Left ventricle myocardium inferior (tissue), 1 donor: ENCODE measurements around the gene MIEF1. TPM values are rescaled to one million over a fixed set of nuclear protein-coding genes. Genes with fewer than 3 reads are reported as not detected.
A peak's percentile ranks its signal among the peaks of the same experiment; 100 is the strongest.

Experiments used
- DNase-seq: peaks from one replicate; pipeline ENCODE4 v3.0.0-alpha.2; 2020
- H3K27ac ChIP-seq: fragments of 200-600 bp; replicated peaks from 2 replicates; pipeline ENCODE4 v1.8.0; 2021
- H3K27me3 ChIP-seq: fragments of 200-600 bp; 2 replicates; pipeline ENCODE4 v1.8.0; 2021; ENCODE audit warnings: low read depth
- H3K36me3 ChIP-seq: fragments of 200-600 bp; 2 replicates; pipeline ENCODE4 v1.8.0; 2021
- H3K4me1 ChIP-seq: fragments of 200-600 bp; 2 replicates; pipeline ENCODE4 v1.8.0; 2021
- H3K4me3 ChIP-seq: fragments of 200-600 bp; 2 replicates; pipeline ENCODE4 v1.8.0; 2021; ENCODE audit warnings: mild to moderate bottlenecking, moderate library complexity
- H3K9me3 ChIP-seq: fragments of 200-600 bp; replicated peaks from 2 replicates; pipeline ENCODE4 v1.8.0; 2021
- intact Hi-C: fragments of 100-400 bp; cut with micrococcal nuclease; formaldehyde crosslinking; loops from one replicate; pipeline ENCODE4 v1.11.0; 2022
- total RNA-seq: library from RNA; stranded (reverse); fragmentation: NEBNext Ultra II Directional; extraction: Animal tissue kit (Norgen Biotek cat#: 25700); gene quantifications from one replicate; pipeline ENCODE4 v1.2.1, GENCODE V29; 2021
- TF ChIP-seq, protein P1 (sequence below): fragments of 200-600 bp; IDR thresholded peaks from 2 replicates; pipeline ENCODE4 v1.8.0; 2021; ENCODE audit warnings: antibody characterized with exemption, mild to moderate bottlenecking, borderline replicate concordance
- donor health status: DM: no; HTN: yes; CAD: no; lungs with severe emphysema.

Gene MIEF1
- total RNA-seq, 1 donor from 2014 or later: 15.5 TPM

GRCh38 chr22:39530692-39531331 lies 28.7 kb downstream of the MIEF1 start:
- intact Hi-C loops: no loop called here
- Histone ChIP-seq H3K4me3 (peak overlapping the region; percentile 97), H3K36me3 (peaks cover 17% of the 10 kb centered on the region), H3K27ac (no peak overlapping the region), H3K4me1 (peaks cover 65% of the 10 kb centered on the region), H3K27me3 (no peaks in the 10 kb centered on the region), H3K9me3 (no peaks in the 10 kb centered on the region)
- TF ChIP-seq, protein P1, sequence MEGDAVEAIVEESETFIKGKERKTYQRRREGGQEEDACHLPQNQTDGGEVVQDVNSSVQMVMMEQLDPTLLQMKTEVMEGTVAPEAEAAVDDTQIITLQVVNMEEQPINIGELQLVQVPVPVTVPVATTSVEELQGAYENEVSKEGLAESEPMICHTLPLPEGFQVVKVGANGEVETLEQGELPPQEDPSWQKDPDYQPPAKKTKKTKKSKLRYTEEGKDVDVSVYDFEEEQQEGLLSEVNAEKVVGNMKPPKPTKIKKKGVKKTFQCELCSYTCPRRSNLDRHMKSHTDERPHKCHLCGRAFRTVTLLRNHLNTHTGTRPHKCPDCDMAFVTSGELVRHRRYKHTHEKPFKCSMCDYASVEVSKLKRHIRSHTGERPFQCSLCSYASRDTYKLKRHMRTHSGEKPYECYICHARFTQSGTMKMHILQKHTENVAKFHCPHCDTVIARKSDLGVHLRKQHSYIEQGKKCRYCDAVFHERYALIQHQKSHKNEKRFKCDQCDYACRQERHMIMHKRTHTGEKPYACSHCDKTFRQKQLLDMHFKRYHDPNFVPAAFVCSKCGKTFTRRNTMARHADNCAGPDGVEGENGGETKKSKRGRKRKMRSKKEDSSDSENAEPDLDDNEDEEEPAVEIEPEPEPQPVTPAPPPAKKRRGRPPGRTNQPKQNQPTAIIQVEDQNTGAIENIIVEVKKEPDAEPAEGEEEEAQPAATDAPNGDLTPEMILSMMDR: peak; percentile 17
- no peak for DNase-seq

DNA sequence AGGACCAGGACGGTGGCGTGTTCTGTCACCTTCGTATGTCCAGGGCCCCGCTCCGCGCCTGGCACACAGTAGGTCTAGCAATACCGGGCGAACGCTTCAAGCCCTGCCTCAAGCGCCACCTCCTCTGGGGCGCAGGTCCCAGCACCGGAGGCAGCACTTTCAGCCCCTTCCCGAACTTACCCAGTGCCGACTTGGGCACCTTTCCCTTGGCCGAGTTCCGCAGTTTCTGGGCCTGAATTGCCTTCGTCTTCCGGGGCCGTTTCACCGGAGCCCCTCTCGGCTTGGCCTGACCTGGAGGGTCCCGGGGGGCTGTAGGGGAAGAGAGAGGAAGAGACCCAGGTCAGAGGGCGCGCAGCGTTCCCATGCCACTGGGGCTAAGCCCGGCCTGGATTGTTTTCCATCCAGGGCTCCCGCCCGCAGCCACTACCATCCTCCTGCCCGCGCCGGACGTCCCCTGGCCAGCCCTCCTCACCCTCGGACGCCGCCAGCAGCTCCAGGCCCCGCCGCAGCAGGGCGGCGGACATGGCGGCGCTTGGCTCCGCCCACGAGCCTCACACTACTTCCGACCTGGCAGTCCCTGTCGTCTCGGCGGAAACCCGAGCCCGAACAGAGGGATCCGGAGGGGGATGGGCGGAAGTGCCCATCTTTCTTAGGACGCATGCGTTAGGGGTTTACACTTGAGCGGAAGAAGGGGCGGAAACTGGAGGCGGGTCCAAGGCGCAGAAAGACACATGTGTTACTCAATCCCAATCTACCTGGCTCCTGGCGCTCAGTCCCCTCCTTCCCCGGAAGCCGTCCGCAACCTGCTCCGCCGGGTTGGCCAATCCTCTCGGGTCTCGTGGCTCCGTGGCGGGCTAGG lies 30.4 kb downstream of the MIEF1 start, which contains the start of gene RPS19BP1:
Gene RPS19BP1 (minus strand): TSS at position 534 of the 859 bp plus-strand sequence. CDS start 10 bp downstream, at position 524.
- Histone ChIP-seq H3K9me3 (no peaks in the 10 kb centered on the region), H3K4me3 (peak within 1 kb of the TSS; percentile 97), H3K36me3 (peaks cover 17% of the 10 kb centered on the region), H3K27ac (peak within 1 kb of the TSS; percentile 96), H3K4me1 (peaks cover 62% of the 10 kb centered on the region), H3K27me3 (no peaks in the 10 kb centered on the region)
- intact Hi-C loops: no loop called here
- peak; percentile 99 for DNase-seq
- TF ChIP-seq, protein P1: peak; percentile 10

DNA sequence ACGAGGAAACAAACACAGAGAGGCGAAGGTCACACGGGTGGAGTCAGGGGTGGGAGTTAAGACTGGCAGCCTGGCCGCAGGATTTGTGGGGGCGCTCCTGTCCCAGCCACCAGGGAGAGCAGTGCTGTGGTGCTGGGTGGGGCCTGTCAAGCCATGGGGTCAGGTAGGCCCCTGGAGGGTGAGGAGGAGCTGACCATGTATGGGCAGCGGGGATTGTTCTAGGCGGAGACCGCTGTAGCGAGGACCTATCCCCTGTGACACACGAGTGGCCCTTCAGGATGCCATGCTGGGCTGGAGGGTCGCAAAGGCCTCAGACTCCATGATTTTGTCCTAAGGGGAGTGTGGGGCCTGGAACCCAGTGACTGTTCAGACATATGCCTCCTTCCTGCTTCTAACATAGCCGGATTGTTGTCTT lies 32.0 kb downstream of the MIEF1 start:
- H3K9me3 ChIP-seq: no peaks in the 10 kb centered on the region
- TF ChIP-seq, protein P1: no peak
- H3K4me3 ChIP-seq: no peak overlapping the region
- DNase-seq: no peak
- peaks cover 12% of the 10 kb centered on the region for H3K36me3 ChIP-seq
- peak overlapping the region; percentile 27 for H3K27ac ChIP-seq
- intact Hi-C loops: no loop called here
- no peaks in the 10 kb centered on the region for H3K27me3 ChIP-seq
- peaks cover 46% of the 10 kb centered on the region for H3K4me1 ChIP-seq

DNA sequence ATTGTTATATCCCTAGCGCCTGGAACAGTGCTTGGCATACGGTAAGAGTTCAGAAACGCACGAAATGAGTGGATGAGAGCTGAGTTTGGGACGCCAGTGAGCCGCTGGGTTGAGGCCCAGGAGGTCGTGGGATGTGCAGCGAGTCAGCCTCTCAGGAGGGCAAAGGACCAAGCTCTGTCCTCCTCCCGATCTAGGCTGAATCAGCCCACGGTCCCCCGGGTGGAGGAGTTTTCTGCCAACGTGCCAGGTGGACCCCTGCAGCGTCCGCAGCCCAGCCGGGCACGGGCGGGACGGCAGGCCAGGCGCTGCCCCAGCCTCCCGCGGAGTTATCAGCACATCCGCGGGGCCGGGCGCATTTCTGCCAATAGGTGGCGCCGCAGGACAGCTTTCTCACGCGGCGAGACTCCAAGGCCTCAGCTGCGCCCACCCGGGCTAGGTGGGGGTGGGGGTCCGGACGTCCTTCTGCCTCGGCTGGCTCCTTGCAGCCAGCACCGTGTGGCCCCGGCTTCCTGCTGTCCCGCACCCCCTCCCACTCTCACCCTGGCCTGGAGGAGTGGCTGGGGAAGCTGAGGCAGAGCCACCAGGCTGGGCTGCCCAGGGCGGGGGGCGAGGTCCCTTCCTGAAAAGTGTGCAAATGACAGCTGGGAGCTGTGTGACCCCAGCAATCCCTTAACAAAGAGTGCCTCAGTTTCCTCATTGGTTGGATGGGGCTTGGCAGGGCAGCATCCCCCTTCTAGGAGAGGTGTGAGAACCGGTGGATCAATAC lies 32.7 kb downstream of the MIEF1 start:
- peaks cover 7% of the 10 kb centered on the region for H3K36me3 ChIP-seq
- DNase-seq: peak; percentile 85
- H3K9me3 ChIP-seq: no peaks in the 10 kb centered on the region
- intact Hi-C loops: loop anchor here (5.0 kb wide), 1 partner anchor 488 kb away; no protein-coding TSS in a partner anchor
- peak overlapping the region; percentile 27 for H3K27ac ChIP-seq
- TF ChIP-seq, protein P1: peak; percentile 94
- peak overlapping the region; percentile 17 for H3K4me3 ChIP-seq
- peaks cover 39% of the 10 kb centered on the region for H3K4me1 ChIP-seq
- no peaks in the 10 kb centered on the region for H3K27me3 ChIP-seq

GRCh38 chr22:39535357-39535725 lies 33.3 kb downstream of the MIEF1 start:
- TF ChIP-seq, protein P1: no peak
- Histone ChIP-seq H3K9me3 (no peaks in the 10 kb centered on the region), H3K27ac (no peak overlapping the region), H3K4me1 (peaks cover 33% of the 10 kb centered on the region), H3K4me3 (no peak overlapping the region), H3K36me3 (peaks cover 2% of the 10 kb centered on the region), H3K27me3 (no peaks in the 10 kb centered on the region)
- DNase-seq: no peak
- intact Hi-C loops: loop anchor here (5.0 kb wide), 1 partner anchor 487 kb away; no protein-coding TSS in a partner anchor
